EH (cell line): ENCODE data around the gene MTX1.
"Not testable (repeated sequence)": the region's sequence is repeated elsewhere in the genome, so short reads cannot be mapped to it uniquely, and the experiment has no call there.

ENCODE experiments used
- DNase-seq: peaks from one replicate; pipeline ENCODE4 v3.0.0-alpha.2; 2015; ENCODE audit warnings: low read depth

The MTX1 gene, protein sequence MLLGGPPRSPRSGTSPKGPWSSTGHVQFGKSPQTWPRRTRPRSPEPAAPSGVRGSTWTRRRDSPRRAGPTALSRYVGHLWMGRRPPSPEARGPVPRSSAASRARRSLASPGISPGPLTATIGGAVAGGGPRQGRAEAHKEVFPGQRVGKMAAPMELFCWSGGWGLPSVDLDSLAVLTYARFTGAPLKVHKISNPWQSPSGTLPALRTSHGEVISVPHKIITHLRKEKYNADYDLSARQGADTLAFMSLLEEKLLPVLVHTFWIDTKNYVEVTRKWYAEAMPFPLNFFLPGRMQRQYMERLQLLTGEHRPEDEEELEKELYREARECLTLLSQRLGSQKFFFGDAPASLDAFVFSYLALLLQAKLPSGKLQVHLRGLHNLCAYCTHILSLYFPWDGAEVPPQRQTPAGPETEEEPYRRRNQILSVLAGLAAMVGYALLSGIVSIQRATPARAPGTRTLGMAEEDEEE

DNA sequence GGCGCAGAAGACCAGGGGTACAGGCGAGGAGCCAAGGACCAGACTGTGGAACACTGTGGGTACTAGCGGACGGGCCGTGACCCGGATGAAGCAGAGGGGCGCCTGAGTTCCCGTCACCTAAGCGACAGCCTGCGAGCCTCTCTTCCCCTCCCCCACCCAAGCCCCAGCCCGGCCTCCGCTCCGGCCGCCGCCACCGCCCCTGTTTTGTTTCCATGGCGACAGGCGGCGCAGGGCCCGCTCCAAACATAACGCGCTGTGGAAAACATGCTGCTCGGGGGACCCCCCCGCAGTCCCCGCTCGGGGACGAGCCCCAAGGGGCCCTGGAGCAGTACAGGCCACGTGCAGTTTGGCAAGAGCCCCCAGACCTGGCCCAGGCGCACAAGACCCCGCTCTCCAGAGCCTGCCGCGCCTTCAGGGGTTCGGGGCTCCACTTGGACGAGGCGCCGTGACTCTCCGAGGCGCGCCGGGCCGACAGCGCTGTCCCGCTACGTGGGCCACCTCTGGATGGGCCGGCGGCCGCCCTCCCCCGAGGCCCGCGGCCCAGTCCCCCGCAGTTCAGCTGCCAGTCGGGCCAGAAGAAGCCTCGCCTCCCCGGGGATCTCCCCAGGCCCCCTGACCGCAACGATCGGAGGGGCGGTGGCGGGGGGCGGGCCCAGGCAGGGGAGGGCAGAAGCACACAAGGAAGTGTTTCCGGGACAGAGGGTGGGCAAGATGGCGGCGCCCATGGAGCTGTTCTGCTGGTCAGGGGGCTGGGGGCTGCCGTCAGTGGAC lies at the start of gene MTX1:
Gene MTX1, plus strand, starts transcription at position 155 of the 771 bp plus-strand sequence. Its CDS starts 110 bp downstream, at position 265.
- DNase-seq, result peak; percentile 89

DNA sequence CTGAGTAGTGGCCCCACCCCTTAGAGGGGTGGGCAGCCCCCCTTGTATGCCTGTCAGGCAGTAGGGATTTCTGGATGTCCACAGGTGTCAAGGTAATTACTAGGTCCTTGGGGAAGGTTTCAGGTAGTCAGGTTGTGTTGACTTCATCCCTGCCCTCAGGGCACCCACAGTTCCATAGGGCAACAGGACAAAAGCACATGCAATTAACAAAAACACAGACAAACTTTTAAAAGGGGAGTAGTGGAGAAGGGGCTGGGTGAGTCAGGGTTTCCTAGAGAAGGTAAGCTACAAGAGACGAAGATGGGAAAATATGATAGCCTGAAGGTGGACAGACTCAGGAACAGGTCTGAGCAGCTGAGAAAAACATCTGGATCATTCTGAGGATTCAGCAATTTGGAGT lies 49.5 kb upstream of the MTX1 start:
- DNase-seq, result no peak

DNA sequence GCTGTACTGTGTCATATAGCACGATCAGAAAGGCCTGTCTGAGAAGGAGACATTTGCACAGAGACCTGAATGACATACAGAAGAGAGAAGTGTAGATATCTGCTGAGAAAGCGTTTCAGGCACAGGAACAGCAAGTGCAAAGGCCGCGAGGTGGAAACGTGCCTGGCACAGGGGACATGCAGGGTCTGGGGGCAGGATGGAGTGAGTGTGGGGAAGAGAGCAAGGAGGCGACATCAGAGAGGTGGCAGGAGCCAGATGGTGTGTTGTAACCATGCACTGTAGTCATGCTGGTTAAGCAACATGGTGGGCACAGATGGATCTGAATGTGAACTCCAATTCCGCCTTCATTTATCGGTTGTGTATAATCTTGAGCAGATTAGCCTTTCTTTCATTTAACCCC lies 48.4 kb upstream of the MTX1 start:
- DNase-seq, result no peak

DNA sequence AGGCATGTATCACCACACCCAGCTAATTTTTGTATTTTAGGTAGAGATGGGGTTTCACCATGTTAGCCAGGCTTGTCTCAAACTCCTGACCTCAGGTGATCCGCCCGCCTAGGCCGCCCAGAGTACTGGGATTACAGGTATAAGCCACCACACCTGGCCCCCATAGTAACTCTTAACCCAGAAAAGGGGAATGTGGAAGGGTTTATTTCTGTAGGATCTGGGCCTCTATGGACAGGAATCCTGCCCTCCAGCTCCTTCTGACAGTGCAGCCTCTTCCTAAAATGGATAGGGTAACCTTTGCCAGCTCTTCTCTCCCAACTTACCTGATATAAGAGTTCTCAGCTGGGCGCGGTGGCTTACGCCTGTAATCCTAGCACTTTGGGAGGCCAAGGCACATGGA lies 45.9 kb upstream of the MTX1 start:
- not testable (repeated sequence) for DNase-seq

DNA sequence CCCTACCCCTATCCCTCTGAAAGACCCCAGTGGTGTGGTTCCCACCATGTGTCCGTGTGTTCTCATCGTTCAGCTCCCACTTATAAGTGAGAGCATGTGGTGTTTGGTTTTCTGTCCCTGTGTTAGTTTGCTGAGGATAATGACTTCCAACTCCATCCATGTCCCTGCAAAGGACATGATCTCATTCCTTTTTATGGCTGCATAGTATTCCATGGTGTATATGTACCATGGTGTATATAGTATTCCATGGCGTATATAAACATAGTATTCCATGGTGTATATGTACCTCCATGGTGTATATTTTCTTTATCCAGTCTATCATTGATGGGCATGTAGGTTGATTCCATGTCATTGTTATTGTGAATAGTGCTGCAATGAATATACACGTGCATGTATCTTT lies 44.7 kb upstream of the MTX1 start:
- DNase-seq, result not testable (repeated sequence)

DNA sequence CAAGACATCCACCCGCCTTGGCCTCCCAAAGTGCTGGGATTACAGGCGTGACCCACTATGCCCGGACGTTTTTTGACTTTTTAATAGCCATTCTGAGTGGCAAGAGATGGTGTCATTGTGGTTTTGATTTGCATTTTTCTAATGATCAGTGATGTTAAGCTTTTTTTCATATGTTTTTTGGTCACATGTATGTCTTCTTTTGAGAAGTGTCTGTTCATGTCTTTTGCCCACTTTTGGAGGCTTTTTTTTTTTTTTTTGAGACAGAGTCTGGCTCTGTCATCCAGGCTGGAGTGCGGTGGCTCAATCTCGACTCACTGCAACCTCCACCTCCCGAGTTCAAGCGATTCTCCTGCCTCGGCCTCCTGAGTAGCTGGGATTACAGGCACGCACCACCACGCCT lies 43.9 kb upstream of the MTX1 start:
- not testable (repeated sequence) for DNase-seq

DNA sequence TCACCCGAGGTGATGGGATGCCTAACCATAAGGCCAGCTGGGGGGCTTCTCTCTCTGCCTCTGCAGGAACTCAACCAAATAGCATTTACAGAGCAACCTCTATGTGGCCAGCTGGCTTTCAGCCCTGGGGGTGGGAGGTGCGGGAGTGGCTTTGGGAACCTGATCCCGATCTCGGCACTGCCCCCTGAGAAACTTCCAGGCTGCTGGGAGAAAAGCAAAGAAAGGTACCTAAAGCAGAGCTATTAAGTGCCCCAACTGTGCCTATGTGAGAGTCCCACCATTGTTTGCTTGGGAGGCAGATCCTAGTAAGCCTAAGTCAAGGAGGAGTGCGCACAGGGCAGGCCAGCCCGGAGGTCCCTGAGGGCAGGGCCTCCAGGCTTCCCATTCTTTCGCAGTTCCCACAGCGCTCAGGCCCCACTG lies 42.4 kb upstream of the MTX1 start:
- DNase-seq, result no peak

DNA sequence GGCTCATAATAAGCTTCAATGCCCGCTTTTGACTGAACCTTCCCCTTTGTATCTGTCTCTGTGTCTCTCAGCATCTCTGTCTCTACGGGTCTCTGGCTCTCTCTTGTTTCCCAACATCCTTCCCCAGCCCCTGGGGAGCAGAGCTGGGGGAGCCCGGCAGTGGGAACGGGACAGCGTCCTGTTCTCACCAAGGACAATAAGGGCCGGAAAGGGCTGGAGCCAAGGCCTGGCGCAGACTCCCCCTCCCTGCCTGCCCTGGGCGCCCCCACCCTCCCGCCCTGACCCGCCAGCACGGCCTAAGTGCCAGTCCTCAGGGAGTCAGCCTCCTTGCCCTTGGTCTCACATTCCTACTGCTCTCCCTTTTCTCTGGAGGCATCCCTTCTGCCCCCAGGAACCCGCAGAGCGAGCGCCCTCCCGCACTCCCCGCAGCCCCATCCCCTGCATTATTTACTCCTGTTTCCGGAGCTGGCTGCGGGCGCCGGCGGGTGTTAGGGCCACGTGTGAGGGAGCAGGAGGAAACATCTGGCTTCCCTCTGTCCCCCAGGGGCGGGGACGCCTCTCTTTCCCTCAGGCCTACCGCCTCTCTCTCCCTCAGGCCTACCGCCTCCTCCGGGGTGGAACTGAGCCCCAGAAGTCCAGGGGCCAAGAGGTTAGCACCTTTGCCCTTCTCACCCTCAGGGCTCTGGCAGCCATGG lies 41.9 kb upstream of the MTX1 start:
- DNase-seq, result no peak

DNA sequence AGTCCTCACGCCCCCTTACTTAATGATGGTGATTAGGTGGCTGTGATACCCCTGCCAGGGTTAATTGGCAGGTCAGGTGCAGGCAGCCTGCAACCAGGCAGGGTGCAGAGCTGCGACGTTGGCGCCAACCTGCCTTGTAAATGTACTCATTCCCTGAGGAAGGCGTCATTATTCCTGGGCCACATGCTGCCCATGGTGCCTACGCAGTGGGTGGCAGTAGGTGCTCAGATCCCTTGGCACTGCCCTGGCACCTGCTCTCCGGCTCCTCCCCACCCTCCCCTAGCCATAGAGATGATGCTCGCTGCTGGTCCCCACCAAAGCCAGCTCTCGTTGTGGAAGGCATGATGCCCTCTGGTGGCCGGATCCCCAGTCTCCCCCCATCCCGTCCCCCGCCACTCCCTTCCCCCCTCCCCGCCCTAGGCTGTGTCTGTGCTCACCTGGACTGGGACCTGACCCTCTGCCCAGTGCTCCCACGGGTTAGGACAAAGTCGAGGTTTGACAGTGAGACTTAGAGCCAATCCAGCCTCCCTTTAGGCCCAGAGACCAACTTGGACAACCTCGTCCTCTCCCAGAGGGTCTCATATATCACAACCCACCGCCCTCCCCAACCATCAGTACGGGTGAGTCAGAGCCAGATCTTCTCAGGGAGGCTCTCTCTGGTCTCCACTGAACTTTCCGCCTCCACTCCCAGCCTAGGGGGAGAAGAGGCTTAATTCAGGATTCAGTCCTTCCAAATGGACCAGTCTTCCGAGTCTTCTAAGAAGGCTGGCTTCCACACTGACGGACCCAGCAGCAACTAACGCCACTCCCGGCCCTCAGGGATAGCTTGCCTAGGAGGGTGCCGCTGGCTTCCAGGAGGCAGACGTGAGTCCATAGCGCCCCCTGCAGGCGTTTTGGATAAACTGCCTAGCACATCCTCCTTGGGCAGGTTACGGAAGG lies 41.1 kb upstream of the MTX1 start:
- DNase-seq, result peak; percentile 82

DNA sequence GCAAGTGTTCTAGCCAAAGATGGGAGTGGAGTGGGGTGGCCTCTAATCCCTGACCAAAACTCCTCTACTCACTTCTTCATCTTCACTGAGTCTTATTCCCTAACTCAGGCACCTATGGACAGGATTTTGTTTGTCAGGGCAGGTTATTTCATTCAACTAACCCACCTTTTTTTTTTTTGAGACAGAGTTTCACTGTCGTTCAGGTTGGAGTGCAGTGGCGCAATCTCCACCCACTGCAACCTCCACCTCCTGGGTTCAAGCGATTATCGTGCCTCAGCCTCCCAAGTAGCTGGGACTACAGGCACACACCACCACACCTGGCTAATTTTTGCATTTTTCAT lies 40.4 kb upstream of the MTX1 start:
- DNase-seq, result not testable (repeated sequence)

DNA sequence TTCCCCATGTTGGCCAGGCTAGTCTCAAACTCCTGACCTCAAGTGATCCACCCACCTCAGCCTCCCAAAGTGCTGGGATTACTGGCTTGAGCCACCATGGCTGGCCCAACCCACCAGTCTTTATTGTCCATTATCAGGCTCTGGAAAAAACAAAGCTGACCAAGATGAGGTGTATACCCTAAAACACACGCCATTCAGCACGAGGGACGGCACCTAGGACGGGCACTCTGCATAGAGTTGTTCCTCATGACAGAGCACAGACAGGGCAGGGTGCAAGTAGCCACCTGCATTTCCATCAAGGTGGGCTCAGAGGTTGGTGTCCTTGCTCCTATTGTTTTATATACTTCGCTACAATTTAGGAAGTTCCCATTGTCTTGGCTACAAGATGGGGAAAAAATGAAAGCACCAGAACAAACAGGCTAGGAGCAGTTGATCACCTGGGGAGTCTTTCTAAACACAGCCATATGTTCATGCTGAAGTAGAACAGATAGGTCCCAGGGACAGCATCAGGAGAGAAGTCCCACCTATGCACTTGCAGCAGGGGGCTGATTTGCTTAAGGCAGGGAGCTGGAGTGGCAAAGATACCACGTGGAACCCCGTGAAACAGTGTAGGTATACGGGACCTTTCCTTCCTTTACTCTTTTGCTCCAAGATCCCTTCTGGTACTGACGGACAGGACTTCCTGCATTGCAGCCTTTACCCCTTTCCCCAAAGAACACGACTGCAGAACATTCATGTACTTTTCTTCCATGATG lies 39.9 kb upstream of the MTX1 start:
- no peak for DNase-seq

DNA sequence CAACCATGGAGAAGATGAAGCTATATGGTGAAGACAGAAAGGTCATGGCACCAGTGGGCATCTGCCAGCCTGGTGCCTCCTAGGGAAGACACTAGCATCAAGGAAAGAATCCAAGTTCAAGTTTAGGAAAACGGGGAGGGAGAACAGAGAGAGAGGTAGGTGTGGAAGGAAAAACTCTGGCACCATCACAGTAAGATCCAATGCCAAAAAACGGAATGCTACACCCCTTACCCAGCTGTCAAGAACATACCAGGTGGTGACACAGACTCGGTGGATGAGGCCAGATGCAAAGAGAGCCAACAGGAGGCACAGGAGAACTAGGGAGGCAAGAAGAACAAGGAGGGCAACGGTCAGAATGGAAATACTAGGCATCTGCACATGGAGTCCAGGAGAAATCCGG lies 39.0 kb upstream of the MTX1 start:
- DNase-seq, result no peak

DNA sequence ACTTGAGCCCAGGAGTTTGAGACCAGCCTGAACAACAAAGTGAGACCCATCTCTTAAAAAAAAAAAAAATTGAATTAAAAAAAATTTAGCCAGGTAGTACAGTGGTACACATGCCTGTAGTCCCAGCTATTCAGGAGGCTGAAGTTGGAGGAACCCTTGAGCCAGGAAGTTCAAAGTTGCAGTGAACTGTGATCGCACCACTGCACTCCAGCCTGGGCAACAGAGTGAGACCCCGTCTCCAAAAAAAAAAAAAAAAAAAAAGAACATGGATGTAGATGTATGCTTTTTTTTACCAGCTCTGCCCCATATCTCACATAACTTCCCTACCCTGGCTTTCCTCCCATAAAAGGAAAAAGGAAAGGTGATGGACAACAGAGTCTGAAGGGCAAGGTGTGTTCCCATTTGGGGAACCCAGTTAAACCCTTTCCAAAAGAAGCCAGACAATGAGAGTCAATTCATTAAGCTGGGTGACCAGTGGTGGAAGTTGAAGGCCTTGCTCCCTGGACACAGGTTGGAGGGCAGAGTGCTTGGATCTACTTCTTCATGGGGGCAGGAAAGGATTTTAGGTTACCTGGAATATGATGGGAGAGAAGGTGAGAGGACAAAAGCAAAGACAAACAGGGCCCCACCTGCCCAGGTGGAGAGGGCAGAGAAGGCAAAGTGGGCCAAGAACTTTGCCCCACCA lies 38.3 kb upstream of the MTX1 start:
- no peak for DNase-seq

DNA sequence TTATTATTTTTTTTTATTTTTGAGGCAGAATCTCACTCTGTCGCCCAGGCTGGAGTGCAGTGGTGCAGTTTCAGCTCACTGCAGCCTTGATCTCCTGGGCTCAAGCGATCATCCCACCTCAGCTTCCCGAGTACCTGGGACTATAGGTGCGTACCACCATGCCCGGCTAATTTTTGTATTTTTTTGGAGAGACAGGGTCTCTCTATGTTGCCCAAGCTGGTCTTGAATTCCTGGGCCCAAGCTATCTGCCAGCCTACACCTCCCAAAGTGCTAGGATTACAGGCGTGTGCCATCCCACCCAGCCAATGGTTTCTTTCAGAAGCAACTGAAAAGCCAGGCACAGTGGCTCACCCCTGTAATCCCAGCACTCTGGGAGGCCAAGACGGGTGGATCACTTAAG lies 37.7 kb upstream of the MTX1 start:
- DNase-seq, result no peak

DNA sequence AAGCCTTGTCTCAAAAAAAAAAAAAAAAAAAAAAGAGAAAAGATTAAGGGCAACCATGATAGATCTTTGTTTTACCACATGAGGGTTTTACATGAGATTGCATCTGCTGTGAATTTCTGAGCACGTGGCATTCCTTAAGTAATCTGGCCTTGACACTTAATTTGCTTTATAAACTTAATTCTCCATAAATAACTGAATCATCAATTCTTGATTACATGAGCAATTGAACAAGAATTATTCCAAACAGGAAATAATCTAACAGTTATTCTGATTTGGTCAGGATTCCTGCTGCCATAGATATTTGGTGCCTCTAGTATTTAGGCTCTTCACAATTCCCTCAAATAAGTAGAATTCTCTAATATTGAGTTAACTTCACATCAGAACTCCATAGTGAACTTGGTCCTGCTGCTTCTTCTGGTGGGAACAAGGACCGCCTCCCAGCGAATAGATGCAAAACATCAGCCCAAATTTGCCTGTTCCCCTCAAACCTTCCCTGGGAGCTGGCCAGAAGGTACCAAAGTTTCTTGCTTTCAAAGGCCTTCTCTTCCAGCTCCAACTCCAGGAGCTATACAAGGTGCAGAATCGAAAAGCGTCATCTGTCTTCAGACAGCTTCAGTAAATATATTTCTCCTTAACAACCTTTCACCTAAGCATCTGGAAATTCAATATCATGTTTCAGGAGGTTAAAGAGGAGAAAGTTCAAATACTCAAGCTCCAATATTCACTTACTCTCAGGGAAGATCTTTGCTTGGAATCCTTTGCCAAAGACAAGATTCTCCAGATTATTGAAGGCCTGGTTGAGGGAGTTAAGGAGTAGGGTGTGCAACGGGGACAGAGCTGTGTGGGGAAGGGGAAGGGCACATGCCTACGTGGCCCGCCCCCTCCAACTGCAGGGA lies 36.4 kb upstream of the MTX1 start:
- no peak for DNase-seq

DNA sequence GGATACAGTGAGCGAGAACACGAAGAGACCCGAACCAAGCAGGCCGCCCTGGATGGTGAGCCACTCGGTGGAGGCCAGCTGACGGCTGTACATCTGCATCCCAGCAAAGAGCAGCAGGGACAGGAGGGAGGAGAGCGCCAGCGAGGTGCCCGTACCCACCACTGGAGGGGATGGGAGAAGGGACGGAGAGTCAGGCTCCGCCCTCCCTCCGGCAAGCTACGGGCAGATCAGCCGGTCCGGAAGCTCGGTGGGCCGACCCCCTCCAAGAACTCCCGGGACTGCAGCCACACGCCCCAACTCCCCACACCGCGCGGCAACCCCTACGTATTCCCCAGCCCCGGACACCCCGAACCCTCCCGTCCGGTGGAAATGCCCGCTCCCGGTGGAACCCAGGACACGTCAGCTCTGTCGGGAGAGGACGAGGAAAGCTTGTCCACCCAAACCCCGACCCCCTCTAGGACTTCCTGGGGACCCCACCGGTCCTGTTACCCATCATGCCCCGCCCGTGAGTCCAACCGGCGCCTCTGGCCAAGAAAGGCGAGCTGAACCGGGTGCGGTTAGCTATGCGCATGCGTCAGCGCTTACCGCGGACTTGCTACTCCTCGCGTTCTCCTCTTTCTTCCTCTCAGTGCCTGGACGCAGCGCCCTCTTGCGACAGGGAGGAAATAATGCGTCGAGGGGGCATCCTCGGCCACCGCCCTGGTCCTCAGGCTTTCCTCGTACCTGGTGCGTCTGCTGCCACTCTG lies 35.6 kb upstream of the MTX1 start, which contains the start of gene KRTCAP2:
Gene KRTCAP2, minus strand, starts transcription at position 573 of the 746 bp plus-strand sequence. Its CDS starts 80 bp downstream, at position 493.
- DNase-seq, result peak; percentile 96

DNA sequence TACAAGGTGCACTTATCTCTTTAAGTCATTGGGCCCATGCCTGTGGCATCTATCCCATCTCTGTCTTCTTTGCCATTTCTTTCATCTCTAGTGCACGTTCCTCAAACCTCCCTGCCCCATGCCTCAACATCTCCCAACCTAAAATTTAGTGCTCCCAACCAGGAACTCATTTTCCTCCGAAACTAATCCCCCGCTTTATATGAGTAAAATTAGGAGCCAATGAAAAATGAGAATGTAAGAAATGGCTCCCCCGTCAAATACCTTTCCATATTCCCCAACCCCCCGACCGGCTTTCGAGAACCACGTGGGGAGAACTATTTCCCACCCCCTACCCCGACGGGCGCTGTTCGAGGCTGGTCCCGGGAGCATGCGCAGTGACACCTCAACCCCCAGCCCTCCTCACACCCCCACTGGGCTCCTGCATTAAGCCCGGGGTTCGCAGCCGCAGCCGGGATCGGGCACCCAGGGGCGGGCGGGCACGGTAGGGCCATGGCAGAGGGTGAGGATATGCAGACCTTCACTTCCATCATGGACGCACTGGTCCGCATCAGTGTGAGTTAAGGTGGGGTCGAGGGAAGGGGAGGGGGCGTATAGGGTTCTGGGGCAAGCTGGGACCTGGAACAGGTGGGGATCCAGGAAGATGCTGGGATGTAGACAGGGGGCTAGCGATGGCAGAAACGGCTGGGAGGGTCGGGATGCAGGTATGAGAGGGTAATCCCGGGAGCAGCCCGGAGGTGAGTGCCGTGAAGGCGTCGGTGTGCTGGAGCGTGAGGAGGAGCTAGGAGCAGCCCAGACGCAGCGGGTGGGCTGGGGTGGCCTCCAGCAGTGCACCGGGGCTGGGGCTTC lies 34.8 kb upstream of the MTX1 start, which contains the start of gene TRIM46:
Gene TRIM46, plus strand, starts transcription at position 372 of the 846 bp plus-strand sequence. Its CDS starts 118 bp downstream, at position 490.
- DNase-seq, result peak; percentile 79
